ENCODE results near the gene WDR1.

The WDR1 gene

DNA sequence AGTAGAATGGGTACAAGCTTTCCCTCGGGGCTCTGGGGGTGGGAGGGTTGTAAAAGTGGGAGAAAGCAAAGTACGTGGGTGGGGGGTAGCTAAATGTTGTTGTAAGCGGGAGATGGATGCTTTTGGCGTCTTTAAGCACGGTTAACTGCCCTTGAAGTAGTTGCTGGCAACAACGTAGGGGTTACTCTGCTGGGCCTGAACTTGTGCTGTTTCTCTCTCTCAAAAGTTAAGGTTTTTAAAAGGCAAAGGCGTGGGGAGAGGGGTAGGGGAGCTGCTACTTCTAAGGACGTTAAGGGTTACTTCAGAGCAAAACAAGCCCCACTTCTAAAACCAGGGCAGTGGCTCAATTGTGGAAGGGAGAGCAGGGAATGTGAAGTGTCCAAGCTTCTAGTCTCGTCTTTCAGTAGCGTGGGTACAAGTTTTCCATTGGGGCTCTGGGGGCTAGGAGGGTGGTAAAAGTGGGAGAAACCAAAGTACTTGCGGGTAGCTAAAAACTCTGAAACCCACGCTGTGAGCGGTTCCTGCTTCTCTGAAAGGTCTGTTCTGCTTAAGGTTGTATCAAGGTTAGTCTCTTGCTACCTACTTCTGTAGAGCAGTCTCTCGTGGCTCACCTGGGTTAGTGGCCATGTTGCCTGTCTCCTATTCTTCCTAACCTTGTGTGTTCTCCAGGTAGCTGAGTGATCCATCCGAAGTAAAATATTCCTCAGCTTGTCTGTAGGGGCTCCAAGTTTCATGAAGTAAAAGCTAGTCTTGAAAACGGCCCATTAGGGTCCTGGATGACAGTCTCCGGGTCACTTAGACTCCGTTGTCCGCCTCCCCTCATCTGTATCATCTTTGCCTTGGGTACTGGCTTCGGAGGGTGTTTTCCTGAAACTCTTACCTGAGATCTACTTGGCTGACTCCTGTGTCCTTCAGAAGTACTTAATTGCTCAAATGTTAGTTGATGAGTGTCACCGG, 1.7 kb upstream of the WDR1 start:
- Histone ChIP-seq H3K9me3 (ENCODE audit: insufficient read depth, low read length, severe bottlenecking) (no peaks in the 10 kb centered on the region), H3K27ac (ENCODE audit: low read length) (peak overlapping the region; percentile 73; the same call in 1 of the 2 replicates), H3K4me1 (ENCODE audit: insufficient read depth, low read length) (peaks cover 72% of the 10 kb centered on the region), H3K79me2 (ENCODE audit: insufficient read depth, low read length) (peaks cover 34% of the 10 kb centered on the region), H3K4me3 (ENCODE audit: low read depth in 1 of 2, low read length in 2 of 2) (peak overlapping the region in 1 of 2 experiments; percentile 88; a peak in 1 of 4 replicates), H2AFZ (ENCODE audit: low read depth, low read length) (no peak overlapping the region), H3K9ac (ENCODE audit: low read depth, low read length) (peak overlapping the region; percentile 63; the same call in 1 of the 2 replicates), H3K4me2 (ENCODE audit: insufficient read depth, low read length) (peak overlapping the region; percentile 68), H3K36me3 (ENCODE audit: insufficient read depth, low read length) (peaks cover 28% of the 10 kb centered on the region), H4K20me1 (ENCODE audit: insufficient read depth, low read length) (peaks cover 28% of the 10 kb centered on the region), H3K27me3 (ENCODE audit: insufficient read depth, low read length, poor library complexity) (no peaks in the 10 kb centered on the region)
- ATAC-seq (ENCODE audit: insufficient read depth, low read depth) = no peak
- no peak for TF ChIP-seq EZH2 (IDR thresholded peaks at IDR 0.05; ENCODE audit: borderline replicate concordance, low read depth, low read length, severe bottlenecking)
- TF ChIP-seq, protein P1, sequence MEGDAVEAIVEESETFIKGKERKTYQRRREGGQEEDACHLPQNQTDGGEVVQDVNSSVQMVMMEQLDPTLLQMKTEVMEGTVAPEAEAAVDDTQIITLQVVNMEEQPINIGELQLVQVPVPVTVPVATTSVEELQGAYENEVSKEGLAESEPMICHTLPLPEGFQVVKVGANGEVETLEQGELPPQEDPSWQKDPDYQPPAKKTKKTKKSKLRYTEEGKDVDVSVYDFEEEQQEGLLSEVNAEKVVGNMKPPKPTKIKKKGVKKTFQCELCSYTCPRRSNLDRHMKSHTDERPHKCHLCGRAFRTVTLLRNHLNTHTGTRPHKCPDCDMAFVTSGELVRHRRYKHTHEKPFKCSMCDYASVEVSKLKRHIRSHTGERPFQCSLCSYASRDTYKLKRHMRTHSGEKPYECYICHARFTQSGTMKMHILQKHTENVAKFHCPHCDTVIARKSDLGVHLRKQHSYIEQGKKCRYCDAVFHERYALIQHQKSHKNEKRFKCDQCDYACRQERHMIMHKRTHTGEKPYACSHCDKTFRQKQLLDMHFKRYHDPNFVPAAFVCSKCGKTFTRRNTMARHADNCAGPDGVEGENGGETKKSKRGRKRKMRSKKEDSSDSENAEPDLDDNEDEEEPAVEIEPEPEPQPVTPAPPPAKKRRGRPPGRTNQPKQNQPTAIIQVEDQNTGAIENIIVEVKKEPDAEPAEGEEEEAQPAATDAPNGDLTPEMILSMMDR (IDR thresholded peaks at IDR 0.05; ENCODE audit: borderline replicate concordance, extremely low read depth, low read length, poor library complexity, severe bottlenecking) = no peak
- DNase-seq = no peak

DNA sequence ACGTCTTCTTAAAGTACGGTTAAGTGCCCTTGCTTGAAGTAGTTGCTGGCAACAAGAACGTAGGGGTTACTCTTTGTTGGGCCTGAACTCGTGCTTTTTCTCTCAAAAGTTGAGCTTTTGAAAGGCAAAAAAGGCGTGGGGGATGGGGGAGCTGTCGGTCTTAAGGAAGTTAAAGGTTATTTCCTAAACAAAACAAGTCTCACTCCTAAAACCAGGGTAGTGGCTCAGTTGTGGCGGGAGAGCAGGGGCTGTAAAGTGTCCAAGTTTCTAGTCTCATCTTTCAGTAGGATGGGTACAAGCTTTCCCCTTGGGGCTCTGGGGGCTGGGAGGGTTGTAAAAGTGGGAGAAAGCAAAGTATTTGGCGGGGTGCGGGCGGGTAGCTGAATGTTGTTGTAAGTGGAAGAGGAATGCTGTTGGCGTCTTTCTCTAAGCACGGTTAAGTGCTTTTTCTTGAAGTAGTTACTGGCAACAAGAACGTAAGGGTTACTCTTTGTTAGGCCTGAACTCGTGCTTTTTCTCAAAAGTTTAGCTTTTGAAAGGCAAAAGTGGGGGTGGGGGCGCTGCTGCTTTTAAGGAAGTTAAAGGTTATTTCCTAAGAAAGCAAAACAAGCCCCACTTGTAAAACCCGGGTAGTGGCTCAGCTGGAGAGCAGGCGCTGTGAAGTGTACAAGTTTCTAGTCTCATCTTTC, 904 bp upstream of the WDR1 start:
- DNase-seq (peak; percentile 38), ATAC-seq (ENCODE audit: insufficient read depth, low read depth) (no peak)
- H3K27me3 ChIP-seq (ENCODE audit: insufficient read depth, low read length, poor library complexity) = no peaks in the 10 kb centered on the region
- TF ChIP-seq, protein P1 (IDR thresholded peaks at IDR 0.05; ENCODE audit: borderline replicate concordance, extremely low read depth, low read length, poor library complexity, severe bottlenecking) = no peak
- TF ChIP-seq EZH2 (IDR thresholded peaks at IDR 0.05; ENCODE audit: borderline replicate concordance, low read depth, low read length, severe bottlenecking) = no peak
- H3K4me1 ChIP-seq (ENCODE audit: insufficient read depth, low read length) = peaks cover 72% of the 10 kb centered on the region
- peaks cover 42% of the 10 kb centered on the region for H3K79me2 ChIP-seq (ENCODE audit: insufficient read depth, low read length)
- peak overlapping the region; percentile 68 for H3K4me2 ChIP-seq (ENCODE audit: insufficient read depth, low read length)
- no peaks in the 10 kb centered on the region for H3K9me3 ChIP-seq (ENCODE audit: insufficient read depth, low read length, severe bottlenecking)
- peak overlapping the region; percentile 73 for H3K27ac ChIP-seq (ENCODE audit: low read length)
- peak overlapping the region; percentile 63 for H3K9ac ChIP-seq (ENCODE audit: low read depth, low read length)
- H3K36me3 ChIP-seq (ENCODE audit: insufficient read depth, low read length) = peaks cover 36% of the 10 kb centered on the region
- H2AFZ ChIP-seq (ENCODE audit: low read depth, low read length) = peak overlapping the region; percentile 42
- peak overlapping the region; percentile 32 to 88; a peak in 3 of 4 replicates for H3K4me3 ChIP-seq (ENCODE audit: low read depth in 1 of 2, low read length in 2 of 2)
- peaks cover 36% of the 10 kb centered on the region for H4K20me1 ChIP-seq (ENCODE audit: insufficient read depth, low read length)

DNA sequence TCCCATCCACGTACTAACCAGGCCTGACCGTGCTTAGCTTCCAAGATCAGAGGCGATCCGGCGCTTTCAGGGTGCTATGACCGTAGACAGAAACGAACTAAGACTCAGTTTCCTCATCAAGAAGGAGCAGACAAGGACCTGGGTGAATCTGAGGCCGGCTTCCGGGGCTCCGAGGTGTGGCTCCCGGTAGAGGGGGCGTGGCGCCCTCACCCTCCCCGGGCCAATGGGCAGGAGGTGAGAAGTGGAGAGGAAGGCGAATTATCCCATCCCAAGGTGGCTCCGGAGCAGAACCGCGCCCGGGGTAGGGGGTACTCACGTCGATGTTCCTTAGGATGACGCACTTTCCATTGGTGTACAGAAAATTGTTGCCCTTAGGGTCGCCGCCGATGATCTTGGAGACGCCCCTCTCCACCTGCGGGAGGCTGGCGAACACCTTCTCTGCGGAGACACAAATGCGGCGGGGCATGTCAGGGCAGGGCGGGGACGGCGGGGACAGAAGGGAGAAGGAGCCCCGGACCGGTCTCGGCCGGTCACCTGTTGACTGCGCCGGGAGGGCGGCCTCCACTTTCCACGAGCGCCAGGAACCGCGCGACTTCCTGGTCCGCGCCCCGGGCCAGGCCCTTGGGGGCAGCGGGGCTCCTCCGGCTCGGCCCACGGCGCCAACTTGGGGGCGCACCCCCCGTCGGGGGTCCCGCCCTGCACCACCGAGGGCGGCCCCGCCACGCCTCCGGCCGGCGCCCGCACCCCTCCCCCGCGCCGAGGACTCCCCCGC, 616 bp downstream of the WDR1 start:
- Histone ChIP-seq H3K4me1 (ENCODE audit: insufficient read depth, low read length) (peaks cover 72% of the 10 kb centered on the region), H2AFZ (ENCODE audit: low read depth, low read length) (peak overlapping the region; percentile 55; the same call in 1 of the 2 replicates), H3K4me2 (ENCODE audit: insufficient read depth, low read length) (peak overlapping the region; percentile 82), H3K9me3 (ENCODE audit: insufficient read depth, low read length, severe bottlenecking) (no peaks in the 10 kb centered on the region), H3K27ac (ENCODE audit: low read length) (peak overlapping the region; percentile 88), H3K27me3 (ENCODE audit: insufficient read depth, low read length, poor library complexity) (no peaks in the 10 kb centered on the region), H3K79me2 (ENCODE audit: insufficient read depth, low read length) (peaks cover 57% of the 10 kb centered on the region), H3K9ac (ENCODE audit: low read depth, low read length) (peak overlapping the region; percentile 63), H4K20me1 (ENCODE audit: insufficient read depth, low read length) (peaks cover 51% of the 10 kb centered on the region), H3K36me3 (ENCODE audit: insufficient read depth, low read length) (peaks cover 51% of the 10 kb centered on the region), H3K4me3 (ENCODE audit: low read depth in 1 of 2, low read length in 2 of 2) (peak overlapping the region; percentile 59 to 88; a peak in 3 of 4 replicates)
- ATAC-seq (ENCODE audit: insufficient read depth, low read depth) (peak; percentile 52), DNase-seq (peak; percentile 74)
- TF ChIP-seq, protein P1 (IDR thresholded peaks at IDR 0.05; ENCODE audit: borderline replicate concordance, extremely low read depth, low read length, poor library complexity, severe bottlenecking) = no peak
- TF ChIP-seq EZH2 (IDR thresholded peaks at IDR 0.05; ENCODE audit: borderline replicate concordance, low read depth, low read length, severe bottlenecking) = no peak
